Endothelial cell of umbilical vein (primary cell): Measurements from ENCODE around the gene PARS2. TPM values are rescaled to one million over a fixed set of nuclear protein-coding genes. Genes with fewer than 3 reads are reported as not detected.

Source experiments
- BruUV-seq: library from RNA; stranded (reverse); fragments of 400-500 nt; replicated peaks from 2 replicates; lab custom pipeline; 2021; lab: Mats Ljungman, UMichigan
- CTCF ChIA-PET: fragments of 300-600, 350-600 bp; sonication (Branson Sonifier 250); formaldehyde crosslinking; loops from one replicate; lab custom pipeline; 2021; ENCODE audit warnings: antibody characterized with exemption, inconsistent platforms; lab: Charles Lee
- POLR2A ChIA-PET: fragments of 300-600, 350-600 bp; sonication (Branson Sonifier 250); formaldehyde crosslinking; loops from one replicate; lab custom pipeline; 2021; ENCODE audit warnings: antibody characterized with exemption, inconsistent platforms; lab: Charles Lee
- DNase-seq: peaks from one replicate; pipeline ENCODE4 v3.0.0-alpha.2; 2011; ENCODE audit warnings: low read depth, low spot score
- FAIRE-seq: peaks from 2 replicates; lab custom pipeline; 2011; peaks lifted over from hg19 to GRCh38; lab: Jason Lieb, UNC
- H2AFZ ChIP-seq: 2 replicates; pipeline ENCODE4 v1.6.0; 2012; ENCODE audit warnings: low read depth, low read length, control low read depth, inconsistent platforms
- H3K27ac ChIP-seq: 2 replicates; pipeline ENCODE4 v1.5.1; 2011; ENCODE audit warnings: low read depth, mild to moderate bottlenecking, control low read depth, low read length, moderate library complexity; ENCODE audit not compliant: insufficient read depth
- H3K27me3 ChIP-seq, 2 experiments: 2 replicates each; pipeline versions ENCODE4 v1.6.0 to v1.6.1; 2011; ENCODE audit warnings: low read length in 2 of 2, mixed read lengths in 1 of 2; ENCODE audit not compliant: control insufficient read depth in 2 of 2, insufficient read depth in 2 of 2
- H3K36me3 ChIP-seq, 2 experiments: 2 replicates in 1 of 2; 3 replicates in 1 of 2; pipeline ENCODE4 v1.5.1; 2011; ENCODE audit warnings: low read length in 2 of 2, mild to moderate bottlenecking in 1 of 2, moderate library complexity in 1 of 2; ENCODE audit not compliant: control insufficient read depth in 2 of 2, insufficient read depth in 2 of 2; ENCODE audit errors: extremely low read depth in 1 of 2
- H3K4me1 ChIP-seq: 3 replicates; pipeline ENCODE4 v1.5.1; 2011; ENCODE audit warnings: mild to moderate bottlenecking, low read length; ENCODE audit not compliant: control insufficient read depth, insufficient read depth; ENCODE audit errors: extremely low read depth
- H3K4me2 ChIP-seq: 2 replicates; pipeline ENCODE4 v1.6.1; 2011; ENCODE audit warnings: low read length, control low read depth, mixed read lengths; ENCODE audit not compliant: insufficient read depth
- H3K4me3 ChIP-seq, 3 experiments: fragments of 200-600 bp in 1 of 3; sonication (generic), shearing (Covaris generic) in 1 of 3; replicated peaks in 1 of 3; 2 replicates each; pipeline ENCODE4 v1.5.1; 2011 to 2016; ENCODE audit warnings: control low read depth in 3 of 3, low read length in 3 of 3, mild to moderate bottlenecking in 2 of 3, inconsistent platforms in 1 of 3, low read depth in 1 of 3, moderate library complexity in 1 of 3; ENCODE audit not compliant: insufficient read depth in 1 of 3
- H3K79me2 ChIP-seq: 2 replicates; pipeline ENCODE4 v1.6.0; 2012; ENCODE audit warnings: low read length, inconsistent platforms; ENCODE audit not compliant: control insufficient read depth, insufficient read depth
- H3K9ac ChIP-seq: replicated peaks from 2 replicates; pipeline ENCODE3; 2011; ENCODE audit warnings: low read length, control low read depth; ENCODE audit not compliant: insufficient read depth; ENCODE audit errors: extremely low read depth
- H3K9me1 ChIP-seq: replicated peaks from 3 replicates; pipeline ENCODE4 v1.6.0; 2011; ENCODE audit warnings: mild to moderate bottlenecking, low read length; ENCODE audit not compliant: control insufficient read depth, insufficient read depth; ENCODE audit errors: extremely low read depth
- H3K9me3 ChIP-seq: replicated peaks from 2 replicates; pipeline ENCODE4 v1.5.1; 2012; ENCODE audit warnings: low read length, inconsistent platforms; ENCODE audit not compliant: control insufficient read depth, insufficient read depth
- H4K20me1 ChIP-seq: replicated peaks from 2 replicates; pipeline ENCODE3; 2011; ENCODE audit warnings: mild to moderate bottlenecking, low read length; ENCODE audit not compliant: control insufficient read depth, insufficient read depth; ENCODE audit errors: extremely low read depth
- CTCF ChIP-seq, 2 donors: IDR thresholded peaks; 1 replicate in 1 of 2; 2 replicates in 1 of 2; pipeline ENCODE4 v1.5.1; 2011; ENCODE audit warnings: low read length in 2 of 2, mild to moderate bottlenecking in 2 of 2, moderate library complexity in 2 of 2, control low read depth in 1 of 2, inconsistent platforms in 1 of 2, low read depth in 1 of 2; ENCODE audit not compliant: insufficient read depth in 1 of 2; ENCODE audit errors: extremely low read depth in 1 of 2
- EZH2 ChIP-seq: IDR thresholded peaks from 2 replicates; pipeline ENCODE4 v1.6.1; 2012; ENCODE audit warnings: borderline replicate concordance, low read depth, mild to moderate bottlenecking, moderate library complexity, low read length, inconsistent platforms; ENCODE audit not compliant: severe bottlenecking
- FOS ChIP-seq: IDR thresholded peaks from 2 replicates; pipeline ENCODE4 v1.6.1; 2011; ENCODE audit warnings: mild to moderate bottlenecking, low read length, moderate library complexity, borderline replicate concordance; ENCODE audit not compliant: insufficient read depth
- GATA2 ChIP-seq: IDR thresholded peaks from 2 replicates; pipeline ENCODE4 v1.7.0; 2011; ENCODE audit warnings: low read depth, mild to moderate bottlenecking, moderate library complexity, mixed read lengths, low read length; ENCODE audit not compliant: insufficient read length, insufficient read depth
- JUN ChIP-seq: IDR thresholded peaks from 2 replicates; pipeline ENCODE4 v1.6.1; 2011; ENCODE audit warnings: borderline replicate concordance, low read depth; ENCODE audit not compliant: insufficient read length, insufficient read depth
- MAX ChIP-seq: IDR thresholded peaks from 2 replicates; pipeline ENCODE4 v1.6.1; 2011; ENCODE audit not compliant: insufficient read depth, insufficient read length
- MYC ChIP-seq: IDR thresholded peaks from one replicate; pipeline ENCODE4 v1.6.1; 2011; ENCODE audit warnings: mild to moderate bottlenecking, low read depth, low read length
- POLR2A ChIP-seq: IDR thresholded peaks from 2 replicates; pipeline ENCODE4 v1.6.1; 2012; ENCODE audit warnings: low read depth, mild to moderate bottlenecking, control low read depth, low read length
- POLR2AphosphoS5 ChIP-seq: IDR thresholded peaks from 2 replicates; pipeline ENCODE4 v1.6.1; 2012; ENCODE audit warnings: low read depth, mild to moderate bottlenecking, control low read depth, low read length, moderate library complexity; ENCODE audit not compliant: insufficient read depth
- dilution Hi-C: fragments of 300-500 bp; cut with MboI; formaldehyde crosslinking; loops from one replicate; pipeline ENCODE4 v1.15.0; 2019; ENCODE audit warnings: low sequenced_read_pairs; ENCODE audit not compliant: extremely low pct_ligation_motif_present
- intact Hi-C: fragments of 100-400 bp; cut with micrococcal nuclease; formaldehyde crosslinking; loops from one replicate; pipeline ENCODE4 v1.10.0; 2022
- polyA plus RNA-seq, 4 experiments: library from polyadenylated mRNA; depleted of rRNA in 3 of 4; stranded (reverse) in 3 of 4; unstranded in 1 of 4; fragments of >200 nt; gene quantifications; 2 replicates each; pipeline versions ENCODE4 v1.2.1 to v1.2.3, GENCODE V29; 2011 to 2012; ENCODE audit warnings: missing spikeins in 1 of 4
- total RNA-seq: library from RNA; stranded (reverse); gene quantifications from 2 replicates; pipeline ENCODE4 v1.2.3, GENCODE V29; 2021

Gene PARS2
- total and polyA plus RNA-seq, 2 donors (not counting 3 experiments of a cell fraction or from before 2014, with no cell fraction given) = 2.0 to 3.8 TPM

- BruUV-seq = no TSS peak
- Histone ChIP-seq H3K4me2 (no peak overlapping the region), H3K4me1 (no peaks in the 10 kb centered on the region), H3K27ac (no peak overlapping the region), H4K20me1 (no peaks in the 10 kb centered on the region), H3K9ac (no peak overlapping the region), H3K9me1 (no peaks in the 10 kb centered on the region), H3K27me3 (no peaks in the 10 kb centered on the region), H3K4me3 (no peak overlapping the region), H3K79me2 (no peaks in the 10 kb centered on the region), H3K9me3 (no peaks in the 10 kb centered on the region), H3K36me3 (peaks cover 9 to 37% of the 10 kb centered on the region in 2 experiments), H2AFZ (no peak overlapping the region)
- no peak for TF ChIP-seq JUN
- TF ChIP-seq EZH2 = no peak
- TF ChIP-seq MYC = no peak
- TF ChIP-seq MAX = no peak
- TF ChIP-seq FOS = no peak
- TF ChIP-seq POLR2A = no peak
- TF ChIP-seq GATA2 = no peak
- no peak for TF ChIP-seq POLR2AphosphoS5
- no peak for TF ChIP-seq CTCF (IDR thresholded peaks at IDR 0.05; ENCODE audit: extremely low read depth in 1 of 2, insufficient read depth in 1 of 2, low read depth in 1 of 2, low read length in 2 of 2)
- intact Hi-C loops (no loop called here), dilution Hi-C loops (no loop called here)
- ChIA-PET CTCF (no interaction called here), POLR2A (no interaction called here)
- no peak for FAIRE-seq
- DNase-seq = no peak
Measured at GRCh38 chr1:54738244-54738643, 26.1 kb downstream of the PARS2 start.
